Measurements from ENCODE around the gene FBXW12. TPM values are rescaled to one million over a fixed set of nuclear protein-coding genes. Genes with fewer than 3 reads are reported as not detected.

FBXW12 gene
- total RNA-seq, 1 donor from 2014 or later, result not detected

DNA sequence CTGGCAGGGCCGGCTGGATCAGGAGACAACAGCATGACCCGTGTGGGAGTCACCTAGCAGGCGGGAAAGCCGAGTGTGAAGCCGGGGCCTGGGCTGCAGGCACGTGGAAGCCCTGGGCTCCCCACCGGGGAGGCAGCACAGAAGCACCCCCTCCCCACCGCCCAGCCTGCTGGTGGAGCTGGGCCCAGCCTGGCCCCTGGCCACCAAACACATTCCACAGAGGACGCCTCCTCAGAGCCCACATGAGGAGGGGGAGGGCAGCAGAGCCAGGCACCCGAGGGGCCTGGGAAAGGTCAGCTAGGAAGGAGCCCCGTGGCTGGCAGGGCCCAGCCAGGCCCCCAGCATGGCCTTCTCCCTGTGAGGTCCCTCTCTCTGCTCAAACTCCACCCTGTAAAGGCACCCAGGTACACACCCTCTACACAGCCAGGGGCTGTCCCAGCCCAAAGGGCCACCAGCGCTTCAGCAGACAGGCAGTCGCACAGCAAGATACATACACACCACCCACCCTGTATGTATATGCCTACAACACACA, 53.3 kb downstream of the FBXW12 start:
- intact Hi-C loops (cut with DNase I), result no loop called here
- no peak for DNase-seq (ENCODE audit: extremely low spot score in 2 of 2)
- peak overlapping the region in 1 of 2 donors; percentile 97 for H3K4me3 ChIP-seq
- H3K9me3 ChIP-seq, result no peaks in the 10 kb centered on the region
- peaks cover 80% of the 10 kb centered on the region for H3K4me1 ChIP-seq
- no peaks in the 10 kb centered on the region for H3K27me3 ChIP-seq
- TF ChIP-seq POLR2AphosphoS5 (IDR thresholded peaks at IDR 0.05; ENCODE audit: insufficient read depth in 1 of 2, low read depth in 1 of 2) (peak; percentile 25 to 50), POLR2A (IDR thresholded peaks at IDR 0.05) (no peak), CTCF (IDR thresholded peaks at IDR 0.05) (no peak)
- peaks cover 0 to 16% of the 10 kb centered on the region in 2 donors for H3K36me3 ChIP-seq
- peak overlapping the region; percentile 85 for H3K27ac ChIP-seq

GRCh38 chr3:48426401-48426909, 54.4 kb downstream of the FBXW12 start:
- DNase-seq (ENCODE audit: extremely low spot score in 2 of 2), result no peak

GRCh38 chr3:48426944-48427629, 55.1 kb downstream of the FBXW12 start:
- peaks cover 90% of the 10 kb centered on the region for H3K4me1 ChIP-seq
- H3K9me3 ChIP-seq, result no peaks in the 10 kb centered on the region
- H3K27ac ChIP-seq, result peak overlapping the region; percentile 85
- DNase-seq (ENCODE audit: extremely low spot score in 2 of 2), result no peak
- H3K4me3 ChIP-seq, result peak overlapping the region; percentile 79 to 97
- H3K36me3 ChIP-seq, result peaks cover 0 to 16% of the 10 kb centered on the region in 2 donors
- TF ChIP-seq POLR2A (IDR thresholded peaks at IDR 0.05) (no peak), CTCF (IDR thresholded peaks at IDR 0.05) (no peak), POLR2AphosphoS5 (IDR thresholded peaks at IDR 0.05; ENCODE audit: insufficient read depth in 1 of 2, low read depth in 1 of 2) (no peak)
- H3K27me3 ChIP-seq, result no peaks in the 10 kb centered on the region
- intact Hi-C loops (cut with DNase I), result no loop called here

More at GRCh38 chr3:48426401-48426909, 54.4 kb downstream of the FBXW12 start:
- Histone ChIP-seq H3K4me1 (peaks cover 90% of the 10 kb centered on the region), H3K27me3 (no peaks in the 10 kb centered on the region), H3K27ac (peak overlapping the region; percentile 85), H3K9me3 (no peaks in the 10 kb centered on the region), H3K36me3 (peaks cover 0 to 16% of the 10 kb centered on the region in 2 donors), H3K4me3 (peak overlapping the region; percentile 79 to 97)
- TF ChIP-seq POLR2A (IDR thresholded peaks at IDR 0.05), result no peak
- TF ChIP-seq POLR2AphosphoS5 (IDR thresholded peaks at IDR 0.05; ENCODE audit: insufficient read depth in 1 of 2, low read depth in 1 of 2), result peak in 1 of 2 donors; percentile 18
- intact Hi-C loops (cut with DNase I), result no loop called here

DNA sequence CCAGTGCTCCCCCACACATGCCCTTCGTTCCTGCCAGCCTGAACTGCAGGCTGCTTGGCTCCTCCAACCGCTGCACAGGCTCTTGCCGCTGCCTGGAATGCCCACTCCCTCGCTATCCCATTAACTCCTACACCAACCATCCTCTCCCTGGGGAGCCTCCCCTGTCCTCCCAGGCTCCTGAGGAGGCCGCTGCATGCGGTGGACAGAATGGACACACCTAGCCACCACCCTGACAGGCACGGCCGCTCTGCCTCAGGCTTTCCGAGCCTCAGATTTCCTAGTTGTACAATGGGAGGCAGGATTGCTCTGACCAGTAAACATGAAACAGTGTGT, 55.6 kb downstream of the FBXW12 start:
- no peak for TF ChIP-seq POLR2A (IDR thresholded peaks at IDR 0.05)
- no peak for TF ChIP-seq CTCF (IDR thresholded peaks at IDR 0.05)
- TF ChIP-seq POLR2AphosphoS5 (IDR thresholded peaks at IDR 0.05; ENCODE audit: insufficient read depth in 1 of 2, low read depth in 1 of 2), result no peak
- Histone ChIP-seq H3K4me3 (peak overlapping the region; percentile 79 to 97), H3K27me3 (no peaks in the 10 kb centered on the region), H3K36me3 (peaks cover 0 to 15% of the 10 kb centered on the region in 2 donors), H3K4me1 (peaks cover 89% of the 10 kb centered on the region), H3K9me3 (no peaks in the 10 kb centered on the region), H3K27ac (peak overlapping the region; percentile 85)
- no peak for DNase-seq (ENCODE audit: extremely low spot score in 2 of 2)
- intact Hi-C loops (cut with DNase I), result no loop called here

DNA sequence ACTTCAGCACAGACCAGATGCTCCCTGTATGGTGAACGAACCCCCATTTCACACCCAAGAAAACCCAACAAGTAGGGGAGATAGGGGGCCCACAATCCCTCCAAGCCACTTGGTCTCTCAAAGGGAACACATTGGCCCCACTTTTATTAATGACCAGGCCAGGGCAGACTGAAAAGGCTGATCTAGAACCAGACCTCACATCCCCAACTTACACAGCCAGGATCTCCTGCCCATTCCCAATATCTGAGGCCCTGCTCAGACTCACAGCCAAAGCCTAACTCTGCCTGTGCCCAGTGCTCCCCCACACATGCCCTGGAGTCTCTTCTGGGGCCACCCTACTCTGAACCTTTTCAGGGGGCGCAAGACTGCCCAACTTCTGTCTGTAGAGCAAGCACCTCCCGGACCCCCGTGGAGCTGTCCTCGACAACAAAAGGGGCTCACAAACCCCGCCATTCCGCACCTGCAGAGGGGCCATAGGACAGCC, 56.1 kb downstream of the FBXW12 start:
- no peak for DNase-seq (ENCODE audit: extremely low spot score in 2 of 2)
- H3K27ac ChIP-seq, result peak overlapping the region; percentile 85
- no peaks in the 10 kb centered on the region for H3K9me3 ChIP-seq
- peaks cover 0 to 9% of the 10 kb centered on the region in 2 donors for H3K36me3 ChIP-seq
- no peak for TF ChIP-seq POLR2A (IDR thresholded peaks at IDR 0.05)
- TF ChIP-seq CTCF (IDR thresholded peaks at IDR 0.05), result no peak
- no peak for TF ChIP-seq POLR2AphosphoS5 (IDR thresholded peaks at IDR 0.05; ENCODE audit: insufficient read depth in 1 of 2, low read depth in 1 of 2)
- peak overlapping the region; percentile 79 to 97 for H3K4me3 ChIP-seq
- intact Hi-C loops (cut with DNase I), result no loop called here
- no peaks in the 10 kb centered on the region for H3K27me3 ChIP-seq
- H3K4me1 ChIP-seq, result peaks cover 89% of the 10 kb centered on the region
